HS-27A (cell line): Measurements from ENCODE around the gene MINDY4.

Experiments used
- DNase-seq: peaks from one replicate; pipeline ENCODE4 v3.0.0-alpha.2; 2012; ENCODE audit warnings: low read depth, missing footprints

MINDY4 gene

GRCh38 chr7:30903146-30903545, 131.9 kb downstream of the MINDY4 start:
- DNase-seq: no peak

DNA sequence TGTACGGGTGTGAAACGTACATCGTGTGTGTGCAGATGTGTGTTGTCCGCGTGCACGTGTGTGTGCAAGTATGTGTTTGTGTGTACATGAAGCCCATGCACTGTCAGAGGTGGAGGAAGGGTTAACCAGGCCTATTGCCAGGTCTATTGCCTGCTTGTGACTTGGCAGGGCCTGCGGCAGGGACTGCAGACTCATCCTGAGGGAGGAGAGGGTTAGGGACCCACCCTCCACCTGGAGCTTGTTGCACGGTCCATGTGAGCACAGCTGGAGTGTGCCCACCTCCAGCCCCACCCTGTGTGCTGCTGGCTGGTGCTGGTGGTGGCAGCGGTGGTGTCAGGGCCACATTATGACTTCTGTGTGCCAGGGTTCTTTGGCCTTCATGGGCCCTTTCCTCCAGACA, 133.3 kb downstream of the MINDY4 start:
- no peak for DNase-seq

DNA sequence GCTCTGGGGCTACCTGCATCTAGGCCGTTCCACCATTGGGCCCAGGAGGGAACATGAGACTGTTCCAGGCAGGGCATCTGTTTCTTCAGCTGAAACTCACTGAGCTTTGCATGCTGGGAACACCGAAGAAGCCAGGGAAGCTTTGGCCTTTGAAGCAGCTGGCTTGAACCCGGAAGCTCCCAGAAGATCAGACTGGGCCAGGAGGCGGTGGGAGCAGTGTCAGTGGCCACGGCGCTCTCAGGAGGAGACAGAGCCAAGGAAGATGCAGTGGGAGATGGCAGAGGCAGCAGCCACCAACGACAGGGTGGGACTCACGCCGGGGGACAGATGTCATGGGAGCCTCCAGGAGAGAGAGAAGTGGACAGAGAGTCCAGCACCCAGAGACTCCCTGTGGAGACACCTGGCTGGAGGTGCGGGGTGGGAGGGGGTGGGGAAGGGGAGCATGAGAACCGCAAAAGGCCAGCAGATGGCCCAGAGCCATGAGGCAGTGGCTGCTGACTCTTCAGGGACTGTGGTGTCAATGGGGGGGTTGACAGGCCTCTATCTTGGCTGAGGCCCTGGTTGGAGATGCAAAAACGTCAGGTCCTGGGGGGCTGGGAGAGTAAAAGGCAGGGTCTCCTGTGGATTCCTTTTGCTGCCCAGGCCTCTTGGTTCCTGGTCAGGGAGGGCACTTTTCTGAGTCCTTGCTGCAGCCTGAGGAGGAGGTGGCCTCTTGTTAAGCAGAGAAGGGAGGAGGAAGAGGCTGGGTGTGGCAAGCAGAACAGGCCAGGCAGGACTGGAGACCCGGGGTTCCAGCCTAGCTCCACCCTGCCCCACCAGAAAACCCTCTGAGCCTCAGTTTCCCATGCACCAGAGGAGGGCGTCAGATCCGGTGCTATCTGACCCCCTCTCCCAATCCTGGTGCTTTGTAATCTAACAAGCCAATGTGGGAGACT, 134.1 kb downstream of the MINDY4 start:
- no peak for DNase-seq

DNA sequence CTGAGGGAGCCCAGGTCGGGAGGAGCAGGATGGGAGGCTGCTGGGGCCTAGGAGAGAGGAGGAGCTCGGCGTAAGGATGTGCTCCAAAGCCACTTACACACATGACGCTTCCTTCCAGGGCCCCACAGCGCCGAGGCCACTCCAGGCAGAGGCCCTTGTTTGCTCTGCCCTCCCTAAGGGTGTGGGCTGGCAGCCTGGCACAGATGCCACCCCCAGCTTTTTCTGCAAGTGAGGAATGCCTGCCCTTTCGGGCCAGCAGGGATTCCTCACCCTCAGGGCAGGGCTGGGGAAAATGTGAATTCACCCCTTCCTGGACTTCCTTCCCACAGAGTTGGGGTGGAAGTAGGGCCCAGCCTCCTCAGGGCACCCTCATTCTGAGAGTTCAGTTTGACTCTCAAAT, 134.8 kb downstream of the MINDY4 start:
- DNase-seq: no peak

GRCh38 chr7:30906515-30907240, 135.5 kb downstream of the MINDY4 start:
- DNase-seq: no peak

- DNase-seq: no peak
Observed at GRCh38 chr7:30907527-30908267, 136.5 kb downstream of the MINDY4 start.

GRCh38 chr7:30908681-30909080, 137.5 kb downstream of the MINDY4 start:
- DNase-seq: no peak

- DNase-seq: no peak
Observed at GRCh38 chr7:30909431-30909830, 138.2 kb downstream of the MINDY4 start.

DNA sequence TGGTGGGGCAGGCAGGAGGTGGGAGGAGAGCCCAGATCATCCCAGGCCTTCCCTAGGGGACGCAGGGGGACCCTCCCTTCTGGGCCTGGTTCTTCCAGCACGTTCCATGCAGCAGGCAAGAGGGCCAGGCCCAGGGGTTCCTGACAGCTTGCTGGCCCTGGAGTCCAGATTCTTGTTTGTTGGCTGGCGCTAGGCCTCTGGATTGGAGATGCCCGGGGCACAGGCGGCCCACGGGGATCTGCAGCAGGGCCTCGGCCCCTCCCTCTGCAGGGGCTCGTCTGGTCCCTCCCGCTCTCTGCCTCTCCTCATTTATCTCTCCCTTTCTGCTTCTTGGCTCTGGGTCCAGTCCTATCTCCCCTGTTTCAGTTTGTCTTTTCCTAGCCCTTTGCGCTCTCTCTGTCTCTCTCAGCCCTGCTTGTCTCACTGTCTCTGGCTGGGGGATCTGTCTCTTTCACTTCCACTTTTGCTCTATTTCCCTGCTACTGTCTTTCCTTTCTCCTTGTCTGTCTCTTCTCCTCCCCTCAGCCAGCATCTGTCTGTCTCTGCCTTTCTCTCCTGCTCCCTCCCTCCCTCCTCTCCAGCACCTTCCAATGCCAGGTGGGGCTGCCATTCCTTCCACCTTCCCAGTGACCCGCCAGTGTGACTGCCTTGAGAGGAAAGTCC, 139.3 kb downstream of the MINDY4 start:
- DNase-seq: no peak

DNA sequence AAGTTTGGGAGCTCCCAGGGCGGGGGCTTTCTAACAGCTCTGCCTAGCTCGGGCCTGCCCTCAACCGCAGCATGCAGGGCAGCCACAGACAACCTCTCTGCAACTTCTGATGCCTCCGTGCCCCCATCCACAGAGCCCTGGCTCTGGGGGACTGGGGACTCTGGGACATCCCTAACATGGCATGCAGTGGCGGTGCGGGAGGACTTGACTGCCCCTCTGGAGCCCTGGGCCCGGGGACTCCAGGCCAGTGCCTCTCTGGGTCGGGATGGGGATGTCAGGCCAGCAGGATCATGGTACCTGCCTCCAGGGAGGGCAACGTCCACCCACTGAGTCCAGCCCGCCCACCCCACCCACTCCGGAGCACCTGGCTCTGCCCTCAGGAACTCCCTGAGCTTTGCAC, 139.9 kb downstream of the MINDY4 start:
- DNase-seq: no peak

- DNase-seq: no peak
Observed at GRCh38 chr7:30911561-30911969, 140.3 kb downstream of the MINDY4 start, which contains the start of gene AQP1. TSS of gene AQP1 (plus strand) at chr7:30911853. CDS start at chr7:30911910, 57 bp downstream.

GRCh38 chr7:30912021-30912730, 141.0 kb downstream of the MINDY4 start:
- DNase-seq: no peak

GRCh38 chr7:30912731-30912985, 141.4 kb downstream of the MINDY4 start:
- DNase-seq: no peak

- no peak for DNase-seq
Observed at GRCh38 chr7:30912986-30913811, 142.0 kb downstream of the MINDY4 start.

DNA sequence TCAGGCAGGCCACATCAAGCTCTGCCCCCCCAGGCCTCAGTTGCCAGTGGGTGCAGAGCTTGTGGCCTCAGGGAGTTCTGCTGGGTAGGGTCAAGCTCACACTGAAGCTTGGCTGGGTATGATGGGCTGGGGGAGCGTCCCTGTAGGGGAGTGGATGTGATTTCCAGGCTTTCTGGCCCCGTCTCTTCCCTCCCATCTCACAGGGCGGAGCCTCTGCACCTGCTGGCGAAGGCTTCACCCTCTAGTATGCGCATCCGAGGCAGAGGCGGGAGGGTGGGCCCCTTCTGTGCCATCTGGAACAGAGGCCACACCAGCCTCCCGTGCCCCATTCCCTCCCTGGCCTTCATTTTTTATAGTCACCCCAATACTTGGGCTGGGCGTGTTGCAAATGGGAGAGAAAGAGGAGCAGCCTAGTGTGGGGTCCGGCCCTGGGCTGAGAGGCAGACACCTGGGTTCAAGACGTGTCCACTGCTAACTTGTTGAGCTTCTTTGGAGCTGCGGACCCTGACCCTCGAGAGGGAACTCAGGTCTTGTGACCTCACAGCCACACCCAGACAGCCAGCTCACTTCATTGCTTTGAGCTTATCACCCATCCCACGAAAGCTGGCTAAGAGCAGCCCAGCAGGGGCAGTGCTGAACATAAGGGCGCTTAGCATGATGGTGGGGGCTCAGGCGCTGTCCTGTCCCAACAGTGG, 142.8 kb downstream of the MINDY4 start:
- DNase-seq: no peak

GRCh38 chr7:30914596-30914995, 143.4 kb downstream of the MINDY4 start:
- DNase-seq: peak; percentile 23

DNA sequence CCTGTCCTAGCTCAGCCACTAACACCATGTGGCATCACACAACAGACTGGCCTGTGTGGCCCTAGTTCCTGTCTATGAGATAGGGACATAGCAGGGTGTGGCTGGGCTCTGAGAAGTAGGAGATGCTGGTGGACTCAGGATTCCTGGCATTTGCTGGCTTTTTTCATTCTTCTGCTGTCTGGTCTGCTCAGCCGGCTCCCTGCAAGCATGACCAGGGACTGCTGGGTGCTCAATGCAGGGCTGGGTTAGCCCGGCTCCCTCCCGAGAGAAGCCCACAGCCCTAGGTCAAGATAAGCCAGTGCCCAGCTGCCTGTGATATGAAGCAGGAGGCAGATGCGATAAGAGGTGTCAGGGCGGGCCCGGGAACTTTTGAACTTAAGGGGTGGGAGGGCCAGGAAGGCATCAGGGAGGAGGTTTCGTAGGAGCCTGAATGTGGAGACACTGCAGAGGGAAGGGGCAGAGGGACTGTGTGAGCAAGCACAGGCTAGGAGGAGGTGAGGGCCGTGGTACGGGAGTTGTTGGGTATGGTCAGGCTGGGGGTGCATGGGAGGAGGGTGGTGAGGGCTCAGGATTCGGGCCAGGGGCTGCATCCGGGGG, 143.9 kb downstream of the MINDY4 start:
- DNase-seq: no peak

GRCh38 chr7:30915751-30916150, 144.5 kb downstream of the MINDY4 start:
- DNase-seq: no peak

- DNase-seq: no peak
Observed at GRCh38 chr7:30916255-30916654, 145.0 kb downstream of the MINDY4 start.

- DNase-seq: no peak
Observed at GRCh38 chr7:30916767-30917166, 145.6 kb downstream of the MINDY4 start.
